Tibial nerve (tissue), 4 donors: Measurements from ENCODE around the gene KCNJ6.

Experiments
- CTCF ChIP-seq, 5 experiments: fragments of 200-600 bp in 3 of 5; fragments of 450-650 bp in 2 of 5; sonication (generic) in 3 of 5; IDR thresholded peaks; one replicate each; pipeline ENCODE4 v1.5.1; 2016 to 2019; ENCODE audit warnings: antibody characterized with exemption in 5 of 5, mild to moderate bottlenecking in 3 of 5, moderate library complexity in 2 of 5
- EP300 ChIP-seq, 2 donors: sonication (generic); formaldehyde crosslinking; IDR thresholded peaks; one replicate each; pipeline ENCODE4 v1.6.1; 2017; ENCODE audit warnings: antibody characterized with exemption in 2 of 2, mild to moderate bottlenecking in 1 of 2
- POLR2A ChIP-seq, 2 donors: fragments of 450-650 bp; IDR thresholded peaks; one replicate each; pipeline ENCODE4 v1.6.1; 2017; ENCODE audit warnings: antibody characterized with exemption in 2 of 2, mild to moderate bottlenecking in 2 of 2, moderate library complexity in 2 of 2

DNA sequence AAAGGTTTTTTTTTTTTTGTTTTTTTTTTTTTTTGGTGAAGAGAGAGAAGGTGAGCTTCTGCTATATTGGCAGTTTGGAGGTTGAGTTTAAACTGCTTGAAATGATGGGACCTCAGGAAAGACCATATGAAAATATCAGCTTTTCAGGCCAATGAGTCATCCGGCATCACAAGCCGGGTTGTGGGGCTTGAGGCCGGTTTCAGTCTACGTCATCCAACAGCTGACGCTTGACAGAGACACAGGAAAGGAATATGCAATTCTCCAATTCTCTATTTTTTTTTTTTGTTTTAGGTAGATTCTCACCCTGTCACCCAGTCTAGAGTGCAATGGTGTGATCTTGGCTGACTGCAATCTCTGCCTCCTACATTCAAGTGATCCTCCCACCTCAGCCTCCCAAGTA lies 52.4 kb downstream of the KCNJ6 start:
- no peak for TF ChIP-seq CTCF (IDR thresholded peaks at IDR 0.05)
- no peak for TF ChIP-seq POLR2A (IDR thresholded peaks at IDR 0.05)
- no peak for TF ChIP-seq EP300 (IDR thresholded peaks at IDR 0.05)
